Measurements from ENCODE around the gene PCDHA4. TPM values are rescaled to one million over a fixed set of nuclear protein-coding genes. Genes with fewer than 3 reads are reported as not detected.

The PCDHA4 gene
- total and polyA plus RNA-seq, 2 of the 8 experiments (the other 6 are each of a cell fraction or from before 2014, with no cell fraction given) = 3.7 to 5.7 TPM

GRCh38 chr5:140785905-140786686, 20.8 kb upstream of the PCDHA4 start, which contains the start of gene PCDHA1:
PCDHA1 (plus strand) TSS chr5:140786140.
- no peaks in the 10 kb centered on the region for H3K23me2 ChIP-seq (ENCODE audit: low read depth, low read length)
- no peak within 1 kb of the TSS for H2BK120ac ChIP-seq (replicated peaks; ENCODE audit: low read depth, low read length)
- H4K20me1 ChIP-seq (replicated peaks in 1 of 2; ENCODE audit: control insufficient read depth in 1 of 2, insufficient read depth in 2 of 2, low read length in 2 of 2) = no peaks in the 10 kb centered on the region
- POLR2A ChIA-PET (ENCODE audit: partially characterized antibody) = interaction anchor here (0.6 to 1.9 kb wide), 6 partner anchors 10 to 836 kb away, joined by 3 to 5 read pairs (median 4); partner anchors contain the start of genes PCDHA4 and PCDHA6
- no peak within 1 kb of the TSS for H2BK15ac ChIP-seq (ENCODE audit: low read length)
- no peak within 1 kb of the TSS for H4K8ac ChIP-seq (ENCODE audit: extremely low read depth, insufficient read depth, low read length)
- H3K4ac ChIP-seq (replicated peaks; ENCODE audit: insufficient read length, low read depth, low read length) = no peak within 1 kb of the TSS
- CTCF ChIA-PET (ENCODE audit: partially characterized antibody) = interaction anchor here (0.5 to 4.7 kb wide), 23 partner anchors 8 to 651 kb away, joined by 3 to 46 read pairs (median 4); partner anchors contain the start of genes PCDHA10, PCDHA11, PCDHA2 and PCDHA4
- FAIRE-seq = peak; percentile 74
- no peak for DNase-seq (ENCODE audit: low read depth in 1 of 2, low spot score in 2 of 2)
- H2AK5ac ChIP-seq (ENCODE audit: low read depth, low read length) = no peak within 1 kb of the TSS
- H2BK12ac ChIP-seq (ENCODE audit: low read depth, low read length) = no peak within 1 kb of the TSS
- H3K4me2 ChIP-seq (ENCODE audit: insufficient read depth in 1 of 2, low read depth in 2 of 2, low read length in 2 of 2) = no peak within 1 kb of the TSS
- H3K4me3 ChIP-seq (ENCODE audit: extremely low read depth in 1 of 4, insufficient read depth in 2 of 4, low read depth in 3 of 4, low read length in 4 of 4) = no peak within 1 kb of the TSS
- no peak within 1 kb of the TSS for H2BK20ac ChIP-seq (ENCODE audit: low read length)
- H3K36me3 ChIP-seq (ENCODE audit: control insufficient read depth in 2 of 4, insufficient read depth in 4 of 4, low read length in 3 of 4) = peaks cover 0 to 3% (median 0%) of the 10 kb centered on the region in 4 experiments; a peak in 1 of 8 replicates
- no peak within 1 kb of the TSS for H3K23ac ChIP-seq (ENCODE audit: insufficient read length)
- no peak within 1 kb of the TSS for H2BK5ac ChIP-seq (ENCODE audit: low read depth, low read length)
- no peaks in the 10 kb centered on the region for H3K27me3 ChIP-seq (replicated peaks in 1 of 4; ENCODE audit: control insufficient read depth in 3 of 4, extremely low read depth in 1 of 4, insufficient read depth in 3 of 4, low read length in 3 of 4)
- WGBS, 2 experiments (ENCODE audit: extremely low coverage in 1 of 2, insufficient coverage in 1 of 2, insufficient read length in 1 of 2, insufficient replicate concordance in 2 of 2, low coverage in 1 of 2, low lambda C conversion rate in 2 of 2, missing lambda C conversion rate in 1 of 2) = 91% methylated on average over 29 of the region's 29 CpGs; no CpG with 5 or more reads in 1 of the 2 experiments
- no peaks in the 10 kb centered on the region for H3K79me2 ChIP-seq (ENCODE audit: control insufficient read depth in 1 of 2, insufficient read depth in 2 of 2, low read length in 2 of 2)
- no peak within 1 kb of the TSS for H3K27ac ChIP-seq (ENCODE audit: low read depth, low read length)
- peak in 2 of 3 experiments; percentile 35 to 37; a peak in 2 of 4 replicates for TF ChIP-seq CTCF (IDR thresholded peaks at IDR 0.05; ENCODE audit: control extremely low read depth in 1 of 3, insufficient read depth in 1 of 3, low read depth in 1 of 3, low read length in 3 of 3)
- TF ChIP-seq BRCA1 (IDR thresholded peaks at IDR 0.05; ENCODE audit: low read depth, low read length) = no peak
- TF ChIP-seq RAD21 (IDR thresholded peaks at IDR 0.05 in 1 of 2, conservative IDR thresholded peaks at IDR 0.05 in 1 of 2; ENCODE audit: low read depth in 2 of 2, low read length in 2 of 2) = peak; percentile 47 to 59
- TF ChIP-seq SIX5 (IDR thresholded peaks at IDR 0.05; ENCODE audit: low read depth, low read length) = no peak
- no peak for TF ChIP-seq POU5F1 (IDR thresholded peaks at IDR 0.05; ENCODE audit: low read depth, low read length)
- H3K18ac ChIP-seq (ENCODE audit: extremely low read depth, low read length) = no peak within 1 kb of the TSS
- H3K56ac ChIP-seq (replicated peaks; ENCODE audit: insufficient read length, low read depth, low read length) = no peak within 1 kb of the TSS
- H3K79me1 ChIP-seq (ENCODE audit: low read depth, low read length) = no peaks in the 10 kb centered on the region
- H2AFZ ChIP-seq (ENCODE audit: low read length) = peak within 1 kb of the TSS; percentile 63; the same call in 1 of the 2 replicates
- no peak within 1 kb of the TSS for H4K91ac ChIP-seq (replicated peaks; ENCODE audit: insufficient read length, low read length)
- H3K9ac ChIP-seq (replicated peaks in 1 of 4; ENCODE audit: extremely low read depth in 1 of 4, low read depth in 3 of 4, low read length in 3 of 4) = no peak within 1 kb of the TSS
- peaks cover 36 to 47% of the 10 kb centered on the region in 2 experiments for H3K9me3 ChIP-seq (ENCODE audit: insufficient read depth in 2 of 2, low read depth in 1 of 2, low read length in 1 of 2)
- H3K14ac ChIP-seq (ENCODE audit: insufficient read length) = no peak within 1 kb of the TSS
- H3K4me1 ChIP-seq (replicated peaks in 1 of 4; ENCODE audit: control insufficient read depth in 3 of 4, insufficient read depth in 4 of 4, low read length in 3 of 4) = no peaks in the 10 kb centered on the region
- H4K5ac ChIP-seq (ENCODE audit: insufficient read length, low read depth, low read length) = no peak within 1 kb of the TSS
